CD4-positive, alpha-beta T cell (primary cell): Measurements from ENCODE around the gene KCNMA1. TPM values are rescaled to one million over a fixed set of nuclear protein-coding genes. Genes with fewer than 3 reads are reported as not detected.

Experiments used
- ATAC-seq: fragments of 200-7000 bp; cut with Tn5 transposase; one replicate; pipeline ENCODE4 v1.10.0; 2022; ENCODE audit warnings: mild to moderate bottlenecking; ENCODE audit not compliant: poor library complexity
- CTCF ChIA-PET: fragments of 350-600 bp; sonication (Branson Sonifier 250); formaldehyde crosslinking; loops from one replicate; lab custom pipeline; 2021; ENCODE audit warnings: antibody characterized with exemption, inconsistent platforms; lab: Charles Lee
- POLR2A ChIA-PET: fragments of 350-600 bp; sonication (Branson Sonifier 250); formaldehyde crosslinking; loops from one replicate; lab custom pipeline; 2021; ENCODE audit warnings: antibody characterized with exemption, inconsistent platforms; lab: Charles Lee
- DNase-seq, 14 experiments: peaks; one replicate each; pipeline ENCODE4 v3.0.0-alpha.2; 2013 to 2020; ENCODE audit warnings: mixed read lengths in 2 of 14
- H3K27ac ChIP-seq, 2 donors: one replicate each; pipeline versions ENCODE4 v1.5.1 to v1.7.0; 2013; ENCODE audit warnings: low read length in 2 of 2, low read depth in 1 of 2, mild to moderate bottlenecking in 1 of 2
- H3K27me3 ChIP-seq, 2 experiments: 1 replicate in 1 of 2; 2 replicates in 1 of 2; pipeline versions ENCODE4 v1.6.1 to v1.7.0; 2013; ENCODE audit warnings: low read length in 2 of 2, control low read depth in 1 of 2, mild to moderate bottlenecking in 1 of 2, moderate library complexity in 1 of 2; ENCODE audit not compliant: insufficient read depth in 2 of 2, control insufficient read depth in 1 of 2
- H3K36me3 ChIP-seq: one replicate; pipeline ENCODE4 v1.6.1; 2013; ENCODE audit warnings: low read length, control low read depth; ENCODE audit not compliant: insufficient read depth
- H3K4me1 ChIP-seq: one replicate; pipeline ENCODE4 v1.6.1; 2013; ENCODE audit warnings: low read length, control low read depth; ENCODE audit not compliant: insufficient read depth
- H3K4me3 ChIP-seq: one replicate; pipeline ENCODE4 v1.5.1; 2013; ENCODE audit warnings: mild to moderate bottlenecking, low read length, moderate library complexity
- H3K9me3 ChIP-seq, 2 experiments: 1 replicate in 1 of 2; 2 replicates in 1 of 2; pipeline versions ENCODE4 v1.6.1 to v1.7.0; 2013; ENCODE audit warnings: low read length in 2 of 2, mild to moderate bottlenecking in 2 of 2, control low read depth in 1 of 2, moderate library complexity in 1 of 2; ENCODE audit not compliant: control insufficient read depth in 1 of 2, insufficient read depth in 1 of 2
- H3K27ac Mint-ChIP-seq: one replicate; pipeline ENCODE4 v1.8.0; 2020; ENCODE audit warnings: mixed read lengths
- H3K27me3 Mint-ChIP-seq: one replicate; pipeline ENCODE4 v1.8.0; 2021; ENCODE audit warnings: mixed read lengths
- H3K36me3 Mint-ChIP-seq: one replicate; pipeline ENCODE4 v1.8.0; 2021; ENCODE audit warnings: low read depth, mixed read lengths
- H3K4me1 Mint-ChIP-seq: one replicate; pipeline ENCODE4 v1.8.0; 2021; ENCODE audit warnings: low read depth, mixed read lengths
- H3K4me3 Mint-ChIP-seq: one replicate; pipeline ENCODE4 v1.8.0; 2020; ENCODE audit warnings: mild to moderate bottlenecking, mixed read lengths
- H3K9me3 Mint-ChIP-seq: one replicate; pipeline ENCODE4 v1.8.0; 2020; ENCODE audit warnings: mixed read lengths
- intact Hi-C, 2 experiments: fragments of 100-400 bp; cut with DNase I in 1 of 2; cut with micrococcal nuclease in 1 of 2; formaldehyde crosslinking; loops; one replicate each; pipeline versions ENCODE4 v1.15.1 to v1.9.0; 2023 to 2025; cut with DNase I, micrococcal nuclease
- total RNA-seq, 174 experiments: library from RNA in 2 of 174; stranded (reverse) in 2 of 174; gene quantifications; one replicate each; pipeline ENCODE4 v1.2.3 and lab custom pipeline; 2021 to 2026
- TF ChIP-seq, protein P1 (sequence below): fragments of 200-600 bp; IDR thresholded peaks from one replicate; pipeline ENCODE4 v1.8.0; 2022; ENCODE audit warnings: antibody characterized with exemption, mild to moderate bottlenecking

The KCNMA1 gene
- total RNA-seq, 2 experiments from 2014 or later: not detected

DNA sequence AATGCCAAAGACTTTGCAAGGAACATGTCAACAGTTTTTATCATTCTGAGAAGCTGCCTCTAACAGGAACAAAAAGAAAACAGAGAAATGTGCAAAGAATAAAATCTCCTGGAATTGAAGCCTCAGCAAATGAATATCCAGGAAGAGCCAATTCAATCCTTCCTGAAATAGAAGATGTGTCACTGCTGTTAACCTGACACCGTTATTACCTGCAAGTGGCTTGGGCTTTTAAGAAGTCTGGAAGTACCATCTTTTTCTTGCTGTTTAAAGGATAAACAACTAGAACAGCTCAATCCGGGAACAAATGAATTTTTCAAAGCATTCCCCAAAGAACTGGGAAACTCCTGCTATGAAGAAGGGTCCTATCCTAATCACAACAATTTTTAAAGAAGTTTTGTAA is 434.8 kb downstream of the KCNMA1 start:
- Histone ChIP-seq H3K36me3 (no peaks in the 10 kb centered on the region), H3K27ac (no peak overlapping the region), H3K9me3 (no peaks in the 10 kb centered on the region), H3K4me3 (no peak overlapping the region), H3K27me3 (peaks cover 6 to 13% of the 10 kb centered on the region in 2 experiments), H3K4me1 (no peaks in the 10 kb centered on the region)
- peaks cover 4% of the 10 kb centered on the region for H3K9me3 Mint-ChIP-seq
- intact Hi-C loops: no loop called here
- H3K27me3 Mint-ChIP-seq: peaks cover 42% of the 10 kb centered on the region
- DNase-seq (no peak), ATAC-seq (no peak)
- no peaks in the 10 kb centered on the region for H3K4me1 Mint-ChIP-seq
- TF ChIP-seq, protein P1, sequence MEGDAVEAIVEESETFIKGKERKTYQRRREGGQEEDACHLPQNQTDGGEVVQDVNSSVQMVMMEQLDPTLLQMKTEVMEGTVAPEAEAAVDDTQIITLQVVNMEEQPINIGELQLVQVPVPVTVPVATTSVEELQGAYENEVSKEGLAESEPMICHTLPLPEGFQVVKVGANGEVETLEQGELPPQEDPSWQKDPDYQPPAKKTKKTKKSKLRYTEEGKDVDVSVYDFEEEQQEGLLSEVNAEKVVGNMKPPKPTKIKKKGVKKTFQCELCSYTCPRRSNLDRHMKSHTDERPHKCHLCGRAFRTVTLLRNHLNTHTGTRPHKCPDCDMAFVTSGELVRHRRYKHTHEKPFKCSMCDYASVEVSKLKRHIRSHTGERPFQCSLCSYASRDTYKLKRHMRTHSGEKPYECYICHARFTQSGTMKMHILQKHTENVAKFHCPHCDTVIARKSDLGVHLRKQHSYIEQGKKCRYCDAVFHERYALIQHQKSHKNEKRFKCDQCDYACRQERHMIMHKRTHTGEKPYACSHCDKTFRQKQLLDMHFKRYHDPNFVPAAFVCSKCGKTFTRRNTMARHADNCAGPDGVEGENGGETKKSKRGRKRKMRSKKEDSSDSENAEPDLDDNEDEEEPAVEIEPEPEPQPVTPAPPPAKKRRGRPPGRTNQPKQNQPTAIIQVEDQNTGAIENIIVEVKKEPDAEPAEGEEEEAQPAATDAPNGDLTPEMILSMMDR: no peak
- H3K27ac Mint-ChIP-seq: no peak overlapping the region
- no peak overlapping the region for H3K4me3 Mint-ChIP-seq
- H3K36me3 Mint-ChIP-seq: no peaks in the 10 kb centered on the region
- CTCF ChIA-PET: no interaction called here
- POLR2A ChIA-PET: no interaction called here

DNA sequence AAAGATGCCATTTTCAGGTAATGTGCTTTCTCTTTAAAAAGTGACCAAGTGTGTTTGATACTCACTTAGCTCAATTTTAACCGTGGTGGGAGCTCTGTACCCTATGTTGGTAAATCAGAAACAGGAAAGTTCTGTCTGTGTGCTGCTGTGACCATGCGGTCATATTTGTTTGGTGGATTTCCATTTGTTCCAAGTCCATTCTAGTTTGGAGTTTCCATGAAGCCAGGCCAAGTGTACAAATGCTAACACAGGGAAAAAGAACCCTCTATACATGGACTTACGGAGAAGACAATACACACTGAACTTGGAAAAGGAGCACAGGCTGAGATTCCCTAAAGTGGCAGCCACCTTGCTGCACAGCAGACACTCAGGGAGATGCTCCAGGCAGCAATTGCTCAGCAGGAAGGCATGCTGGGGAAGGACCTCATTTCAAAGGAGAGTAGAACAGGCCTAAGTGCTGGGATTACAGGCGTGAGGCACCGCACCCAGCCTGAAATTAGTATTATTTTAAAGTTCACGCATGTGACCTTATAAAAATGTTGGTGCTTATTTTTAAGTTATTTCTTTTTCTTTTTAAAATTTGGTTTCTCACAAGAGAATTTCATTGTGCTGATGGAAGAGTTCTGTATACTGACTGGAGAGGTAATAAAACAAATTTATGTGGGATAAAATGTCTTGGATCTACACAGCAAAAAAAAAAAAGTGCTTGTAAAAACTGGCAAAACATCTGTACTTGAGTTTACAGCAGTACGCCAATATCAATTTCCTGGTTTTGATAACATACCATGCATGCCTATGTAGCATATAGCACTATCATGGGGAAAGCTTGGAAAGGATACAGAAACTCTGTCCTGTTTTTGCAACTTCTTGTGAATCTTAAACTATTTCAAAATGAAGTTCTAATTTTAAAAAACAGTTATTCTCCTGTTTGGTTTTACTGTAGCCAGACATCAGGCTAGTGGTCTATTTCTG is 436.2 kb downstream of the KCNMA1 start:
- Histone ChIP-seq H3K27me3 (peaks cover 8 to 11% of the 10 kb centered on the region in 2 experiments), H3K36me3 (no peaks in the 10 kb centered on the region), H3K4me1 (no peaks in the 10 kb centered on the region), H3K4me3 (no peak overlapping the region), H3K9me3 (no peaks in the 10 kb centered on the region), H3K27ac (no peak overlapping the region)
- intact Hi-C loops: no loop called here
- Mint-ChIP-seq H3K27me3 (peaks cover 31% of the 10 kb centered on the region), H3K36me3 (no peaks in the 10 kb centered on the region), H3K27ac (no peak overlapping the region), H3K4me1 (no peaks in the 10 kb centered on the region), H3K9me3 (peaks cover 4% of the 10 kb centered on the region), H3K4me3 (no peak overlapping the region)
- no peak for DNase-seq
- ChIA-PET POLR2A (no interaction called here), CTCF (no interaction called here)
- no peak for ATAC-seq
- TF ChIP-seq, protein P1: no peak

DNA sequence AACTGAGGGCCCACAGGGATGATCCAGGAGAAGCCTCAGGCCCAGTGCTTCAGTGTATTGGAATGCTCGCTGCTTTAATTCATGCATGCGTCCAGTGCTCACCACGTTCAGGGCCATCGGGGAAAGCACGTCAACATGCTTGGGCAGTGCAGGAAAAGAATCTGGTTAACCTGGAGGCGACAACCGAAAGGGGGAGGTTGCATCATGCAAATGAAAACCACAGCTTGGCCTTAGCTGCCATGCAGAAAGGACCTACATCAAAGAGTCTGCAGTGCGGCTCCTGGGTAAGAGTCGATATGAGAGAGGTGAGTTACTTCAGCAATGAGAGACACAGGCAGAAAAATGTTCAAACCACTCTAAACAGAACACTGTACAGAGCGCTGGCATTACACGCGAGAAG is 440.1 kb downstream of the KCNMA1 start:
- ChIA-PET POLR2A (no interaction called here), CTCF (no interaction called here)
- H3K36me3 ChIP-seq: no peaks in the 10 kb centered on the region
- no peaks in the 10 kb centered on the region for H3K36me3 Mint-ChIP-seq
- no peaks in the 10 kb centered on the region for H3K4me1 ChIP-seq
- no peak overlapping the region for H3K4me3 ChIP-seq
- DNase-seq: no peak
- intact Hi-C loops: no loop called here
- TF ChIP-seq, protein P1: no peak
- no peak for ATAC-seq
- H3K9me3 ChIP-seq: no peaks in the 10 kb centered on the region
- H3K27me3 Mint-ChIP-seq: peaks cover 30% of the 10 kb centered on the region
- no peak overlapping the region for H3K4me3 Mint-ChIP-seq
- H3K27ac ChIP-seq: no peak overlapping the region
- H3K4me1 Mint-ChIP-seq: no peaks in the 10 kb centered on the region
- peaks cover 0 to 2% of the 10 kb centered on the region in 2 experiments for H3K27me3 ChIP-seq
- H3K27ac Mint-ChIP-seq: no peak overlapping the region
- no peaks in the 10 kb centered on the region for H3K9me3 Mint-ChIP-seq
